ENCODE measurements around the gene EIF2A.

DNA sequence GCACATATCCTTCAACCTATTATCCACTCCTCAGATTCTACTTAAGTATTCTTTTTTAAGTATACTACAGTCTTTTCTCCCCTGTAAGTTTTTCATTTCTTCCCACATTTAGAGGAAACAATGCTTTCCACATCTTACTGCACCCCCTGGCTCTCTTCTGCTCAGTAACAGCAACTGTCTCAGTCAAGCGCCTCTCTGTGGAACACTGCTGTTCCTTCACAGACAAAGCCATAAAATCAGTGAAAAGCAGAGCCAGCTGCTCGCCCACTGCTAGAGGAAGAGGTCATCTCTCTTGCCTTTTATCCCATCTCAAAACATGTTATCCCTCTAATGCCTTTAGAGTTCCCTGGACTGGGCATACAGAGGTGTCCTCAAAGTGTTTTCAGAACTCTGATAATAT lies 25.1 kb upstream of the EIF2A start:
- TF ChIP-seq CTCF (IDR thresholded peaks at IDR 0.05) (no peak), EP300 (IDR thresholded peaks at IDR 0.05; ENCODE audit: borderline replicate concordance in 1 of 2, low read depth in 1 of 2, low read length in 1 of 2) (no peak), MXI1 (IDR thresholded peaks at IDR 0.05; ENCODE audit: low read depth, low read length) (no peak), POLR2AphosphoS5 (IDR thresholded peaks at IDR 0.05; ENCODE audit: low read depth, low read length) (no peak), TEAD4 (IDR thresholded peaks at IDR 0.05; ENCODE audit: borderline replicate concordance, insufficient read depth) (no peak)
- TF ChIP-seq, protein P1, sequence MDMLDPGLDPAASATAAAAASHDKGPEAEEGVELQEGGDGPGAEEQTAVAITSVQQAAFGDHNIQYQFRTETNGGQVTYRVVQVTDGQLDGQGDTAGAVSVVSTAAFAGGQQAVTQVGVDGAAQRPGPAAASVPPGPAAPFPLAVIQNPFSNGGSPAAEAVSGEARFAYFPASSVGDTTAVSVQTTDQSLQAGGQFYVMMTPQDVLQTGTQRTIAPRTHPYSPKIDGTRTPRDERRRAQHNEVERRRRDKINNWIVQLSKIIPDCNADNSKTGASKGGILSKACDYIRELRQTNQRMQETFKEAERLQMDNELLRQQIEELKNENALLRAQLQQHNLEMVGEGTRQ (IDR thresholded peaks at IDR 0.05; ENCODE audit: borderline replicate concordance, low read depth, low read length) = no peak

Measured in SK-N-SH (cell line).